Hepatocyte (in vitro differentiated cells): ENCODE measurements around the gene RPS6KA4.

ENCODE experiments used
- EZH2 ChIP-seq: fragments of 200-600 bp; sonication (generic); IDR thresholded peaks from 2 replicates; pipeline ENCODE4 v1.6.1; 2016; ENCODE audit warnings: antibody characterized with exemption, mild to moderate bottlenecking, borderline replicate concordance
- EZH2phosphoT487 ChIP-seq: fragments of 200-600 bp; sonication (generic); IDR thresholded peaks from one replicate; pipeline ENCODE4 v1.6.1; 2018; ENCODE audit warnings: antibody characterized with exemption, mild to moderate bottlenecking, low read depth, moderate library complexity; ENCODE audit not compliant: unreplicated experiment, severe bottlenecking
- TF ChIP-seq, protein P1 (sequence below): fragments of 200-600 bp; sonication (generic); IDR thresholded peaks from 2 replicates; pipeline ENCODE4 v1.5.1; 2016; ENCODE audit warnings: antibody characterized with exemption, mild to moderate bottlenecking; ENCODE audit not compliant: poor library complexity

DNA sequence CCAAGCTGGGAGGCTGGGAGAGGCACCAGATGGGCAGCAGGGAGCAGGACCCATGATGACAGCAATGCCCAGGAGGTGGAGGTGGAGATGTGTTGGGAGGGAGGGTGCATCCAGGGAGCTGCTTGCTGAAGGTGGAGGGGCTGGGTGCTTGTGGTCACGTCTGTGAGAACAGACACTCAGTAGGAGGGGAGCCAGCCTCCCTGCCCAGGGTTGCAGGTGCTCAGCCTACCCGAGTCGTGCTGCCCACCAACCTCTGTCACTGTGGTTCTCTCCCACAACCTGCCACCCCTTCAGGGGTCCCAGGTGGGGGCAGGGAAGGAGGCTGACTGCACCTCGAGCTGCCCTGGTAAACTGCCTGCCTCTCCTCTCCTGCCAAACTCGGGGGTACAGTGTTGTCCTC, 35.6 kb upstream of the RPS6KA4 start:
- TF ChIP-seq EZH2 = no peak
- TF ChIP-seq, protein P1, sequence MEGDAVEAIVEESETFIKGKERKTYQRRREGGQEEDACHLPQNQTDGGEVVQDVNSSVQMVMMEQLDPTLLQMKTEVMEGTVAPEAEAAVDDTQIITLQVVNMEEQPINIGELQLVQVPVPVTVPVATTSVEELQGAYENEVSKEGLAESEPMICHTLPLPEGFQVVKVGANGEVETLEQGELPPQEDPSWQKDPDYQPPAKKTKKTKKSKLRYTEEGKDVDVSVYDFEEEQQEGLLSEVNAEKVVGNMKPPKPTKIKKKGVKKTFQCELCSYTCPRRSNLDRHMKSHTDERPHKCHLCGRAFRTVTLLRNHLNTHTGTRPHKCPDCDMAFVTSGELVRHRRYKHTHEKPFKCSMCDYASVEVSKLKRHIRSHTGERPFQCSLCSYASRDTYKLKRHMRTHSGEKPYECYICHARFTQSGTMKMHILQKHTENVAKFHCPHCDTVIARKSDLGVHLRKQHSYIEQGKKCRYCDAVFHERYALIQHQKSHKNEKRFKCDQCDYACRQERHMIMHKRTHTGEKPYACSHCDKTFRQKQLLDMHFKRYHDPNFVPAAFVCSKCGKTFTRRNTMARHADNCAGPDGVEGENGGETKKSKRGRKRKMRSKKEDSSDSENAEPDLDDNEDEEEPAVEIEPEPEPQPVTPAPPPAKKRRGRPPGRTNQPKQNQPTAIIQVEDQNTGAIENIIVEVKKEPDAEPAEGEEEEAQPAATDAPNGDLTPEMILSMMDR = no peak
- TF ChIP-seq EZH2phosphoT487 = no peak
